Femur (tissue), 1 donor: ENCODE data around the gene ZBED6.
"Not testable (repeated sequence)": the region's sequence is repeated elsewhere in the genome, so short reads cannot be mapped to it uniquely, and the experiment has no call there.

ENCODE experiments used
- DNase-seq: peaks from one replicate; pipeline ENCODE4 v3.0.0-alpha.2; 2017

The ZBED6 gene

GRCh38 chr1:203778789-203779188, 16.6 kb upstream of the ZBED6 start:
- no peak for DNase-seq

- DNase-seq: no peak
Measured at GRCh38 chr1:203781962-203782361, 13.5 kb upstream of the ZBED6 start.

GRCh38 chr1:203789966-203790365, 5.5 kb upstream of the ZBED6 start:
- DNase-seq: no peak

- no peak for DNase-seq
Measured at GRCh38 chr1:203791498-203791897, 3.9 kb upstream of the ZBED6 start.

- no peak for DNase-seq
Measured at GRCh38 chr1:203792486-203792885, 2.9 kb upstream of the ZBED6 start.

DNA sequence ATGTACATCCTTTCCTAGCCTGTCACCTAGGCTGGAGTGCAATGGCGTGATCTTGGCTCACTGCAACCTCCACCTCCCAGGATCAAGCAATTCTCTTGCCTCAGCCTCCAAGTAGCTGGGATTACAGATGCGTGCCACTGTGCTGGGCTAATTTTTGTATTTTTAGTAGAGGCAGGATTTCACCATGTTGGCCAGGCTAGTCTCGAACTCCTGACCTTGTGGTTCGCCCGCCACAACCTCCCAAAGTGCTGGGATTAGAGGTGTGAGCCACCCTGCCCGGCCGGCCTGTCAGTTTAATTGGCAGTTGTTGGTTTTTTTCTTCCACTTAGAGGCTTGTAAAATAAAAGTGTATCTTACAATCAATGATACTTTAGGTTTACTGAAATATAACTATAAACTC, 1.9 kb upstream of the ZBED6 start:
- DNase-seq: not testable (repeated sequence)

- no peak for DNase-seq
Measured at GRCh38 chr1:203794764-203795440, 521 bp upstream of the ZBED6 start.

DNA sequence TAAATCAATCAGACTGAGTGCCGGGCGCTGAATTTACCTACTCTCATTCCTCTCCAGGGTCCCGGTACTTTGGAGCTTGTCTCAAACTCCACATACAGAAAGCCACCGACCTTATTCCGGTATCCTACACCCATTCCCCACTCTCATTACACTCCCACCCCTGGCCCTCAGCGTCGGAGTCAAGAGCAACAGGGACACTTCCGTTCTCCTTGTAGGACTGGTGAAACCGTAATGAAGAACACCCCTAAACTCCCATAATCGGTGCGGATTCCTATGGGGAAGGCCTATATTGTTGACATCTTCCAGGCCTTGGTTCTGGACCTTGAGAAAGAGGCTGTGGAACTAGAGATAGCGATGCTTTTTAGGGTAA, 798 bp downstream of the ZBED6 start:
- no peak for DNase-seq

DNA sequence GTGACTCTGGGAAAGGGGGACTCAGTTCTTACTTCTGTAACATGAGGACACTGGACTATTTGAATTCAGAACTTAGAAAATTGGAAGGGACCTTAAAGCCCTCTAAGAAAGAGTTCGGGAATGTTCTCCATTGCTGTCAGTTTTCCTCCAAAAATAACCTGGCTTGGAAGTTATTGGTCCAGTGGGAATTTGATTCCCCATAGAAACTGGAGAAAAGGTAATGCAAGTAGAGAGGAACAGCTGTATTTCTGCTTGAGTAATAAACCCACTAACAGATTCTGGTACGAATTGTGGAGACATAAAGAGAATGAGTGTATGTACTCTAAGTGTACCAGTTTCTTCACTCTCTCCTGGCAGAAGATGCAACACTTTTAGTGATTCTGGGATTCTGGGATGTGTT, 1.8 kb downstream of the ZBED6 start:
- no peak for DNase-seq

- no peak for DNase-seq
Measured at GRCh38 chr1:203797948-203798655, 2.7 kb downstream of the ZBED6 start.

GRCh38 chr1:203799157-203799556, 3.7 kb downstream of the ZBED6 start:
- DNase-seq: no peak

DNA sequence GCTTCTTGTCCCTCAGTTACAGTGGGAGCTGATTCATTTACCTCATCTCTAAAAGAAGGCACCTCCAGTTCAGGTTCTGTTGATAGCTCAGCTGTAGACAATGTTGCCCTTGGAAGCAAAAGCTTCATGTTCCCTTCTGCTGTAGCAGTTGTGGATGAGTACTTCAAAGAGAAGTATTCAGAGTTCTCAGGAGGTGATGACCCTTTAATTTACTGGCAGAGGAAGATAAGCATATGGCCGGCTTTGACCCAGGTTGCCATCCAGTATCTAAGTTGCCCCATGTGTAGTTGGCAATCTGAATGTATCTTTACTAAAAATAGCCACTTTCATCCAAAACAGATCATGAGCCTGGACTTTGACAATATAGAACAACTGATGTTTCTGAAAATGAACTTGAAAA, 4.5 kb downstream of the ZBED6 start:
- DNase-seq: no peak

- DNase-seq: no peak
Measured at GRCh38 chr1:203805689-203806088, 10.3 kb downstream of the ZBED6 start.

- no peak for DNase-seq
Measured at GRCh38 chr1:203807196-203807595, 11.8 kb downstream of the ZBED6 start.

DNA sequence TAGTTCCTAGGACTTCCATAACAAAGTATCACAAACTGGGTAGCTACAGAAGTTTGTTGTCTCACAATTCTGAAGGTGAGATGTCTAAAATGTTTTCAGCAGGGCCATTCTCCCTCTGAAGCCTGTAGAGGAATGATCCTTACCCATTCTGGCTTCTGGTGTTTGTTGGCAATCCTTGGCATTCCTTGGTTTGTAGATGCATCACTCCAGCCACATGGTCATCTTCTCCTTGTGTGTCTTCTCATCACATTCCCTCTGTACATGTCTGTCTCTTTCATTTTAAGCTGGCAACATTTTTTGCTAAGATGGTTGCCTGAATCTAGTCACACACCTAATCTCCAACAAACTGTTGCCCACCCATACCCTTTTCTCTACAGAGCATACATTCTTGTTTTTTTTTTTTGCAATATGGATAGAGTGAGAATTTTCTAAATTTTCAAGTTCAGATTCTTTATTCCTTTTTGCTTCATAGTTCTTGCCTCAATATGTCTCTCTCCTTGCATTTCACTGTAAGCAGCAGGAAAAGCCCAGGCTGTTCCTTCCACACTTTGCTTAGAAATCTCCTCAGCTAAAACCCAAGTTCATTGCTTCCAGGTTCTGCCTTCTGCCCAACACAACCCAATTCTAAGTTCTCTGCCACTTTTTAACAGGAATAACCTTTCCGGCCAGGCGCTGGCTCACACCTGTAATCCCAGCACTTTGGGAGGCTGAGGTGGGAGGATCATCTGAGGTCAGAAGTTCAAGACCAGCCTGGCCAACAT, 18.3 kb downstream of the ZBED6 start:
- DNase-seq: no peak

- no peak for DNase-seq
Measured at GRCh38 chr1:203818399-203818798, 23.0 kb downstream of the ZBED6 start.

GRCh38 chr1:203823306-203823705, 27.9 kb downstream of the ZBED6 start:
- no peak for DNase-seq

GRCh38 chr1:203826175-203826574, 30.8 kb downstream of the ZBED6 start:
- no peak for DNase-seq

- DNase-seq: no peak
Measured at GRCh38 chr1:203828002-203828401, 32.6 kb downstream of the ZBED6 start.

GRCh38 chr1:203828503-203828902, 33.1 kb downstream of the ZBED6 start:
- no peak for DNase-seq

DNA sequence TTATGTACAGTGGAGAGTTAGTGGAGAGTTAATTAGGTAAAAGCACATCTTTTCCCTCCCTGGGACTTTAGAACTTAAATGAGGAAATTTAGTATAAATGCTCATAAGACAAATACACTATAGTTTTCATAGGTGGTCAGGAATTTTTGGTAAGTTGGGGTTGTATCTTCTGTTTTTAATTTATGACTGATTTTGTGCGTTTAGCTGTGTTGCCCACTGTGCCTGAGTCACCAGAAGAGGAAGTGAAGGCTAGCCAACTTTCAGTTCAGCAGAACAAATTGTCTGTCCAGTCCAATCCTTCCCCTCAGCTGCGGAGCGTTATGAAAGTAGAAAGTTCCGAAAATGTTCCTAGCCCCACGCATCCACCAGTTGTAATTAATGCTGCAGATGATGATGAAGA, 33.8 kb downstream of the ZBED6 start:
- not testable (repeated sequence) for DNase-seq

- DNase-seq: no peak
Measured at GRCh38 chr1:203835476-203835875, 40.1 kb downstream of the ZBED6 start.

- no peak for DNase-seq
Measured at GRCh38 chr1:203839081-203839480, 43.7 kb downstream of the ZBED6 start.

DNA sequence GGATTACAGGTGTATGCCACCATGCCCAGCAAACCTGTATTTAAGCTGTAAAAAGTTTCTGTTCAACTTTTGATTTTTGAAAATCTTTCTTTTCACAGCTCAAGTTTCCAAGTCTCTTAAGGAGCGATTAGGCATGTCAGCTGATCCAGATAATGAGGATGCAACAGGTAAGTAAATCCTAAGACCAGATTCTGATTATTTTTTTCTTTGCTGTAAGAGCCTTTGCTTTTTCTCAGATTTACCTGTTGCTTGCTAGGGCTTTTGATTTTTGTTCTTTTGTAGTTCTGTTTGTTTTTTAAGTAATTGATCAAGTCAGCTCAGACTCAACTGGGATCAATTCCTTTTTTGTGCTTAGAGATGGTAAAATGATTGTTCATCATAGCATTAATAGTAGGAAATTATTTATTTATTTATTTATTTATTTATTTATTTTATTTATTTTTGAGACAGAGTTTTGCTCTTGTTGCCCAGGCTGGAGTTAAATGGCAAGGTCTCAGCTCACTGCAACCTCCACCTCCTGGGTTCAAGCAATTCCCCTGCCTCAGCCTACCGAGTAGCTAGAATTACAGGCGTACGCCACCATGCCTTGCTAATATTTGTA, 44.9 kb downstream of the ZBED6 start:
- DNase-seq: no peak
